ENCODE results near the gene COL4A2. TPM values are rescaled to one million over a fixed set of nuclear protein-coding genes. Genes with fewer than 3 reads are reported as not detected.

COL4A2 gene
- total RNA-seq, 4 donors from 2014 or later = 75.1 to 322 (median 115) TPM

DNA sequence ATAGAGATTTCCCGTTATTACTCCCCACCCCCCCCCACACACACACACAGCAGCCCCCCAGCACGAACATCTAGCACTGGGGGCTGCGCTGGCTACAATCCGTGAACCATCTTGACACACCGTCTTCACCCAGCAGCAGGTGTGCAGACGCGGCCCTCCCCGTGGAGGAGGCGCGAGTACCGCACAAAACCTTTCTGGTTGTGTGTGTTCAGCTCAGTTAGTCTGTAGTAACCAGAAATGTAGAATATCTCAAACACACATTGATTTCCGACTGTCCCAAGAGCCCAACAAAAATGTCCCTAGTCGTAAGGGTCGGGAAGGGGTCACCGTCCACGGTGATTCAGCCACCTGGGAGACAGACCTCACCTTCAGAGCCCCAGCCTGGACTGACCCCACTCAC lies 131.7 kb downstream of the COL4A2 start:
- TF ChIP-seq POLR2A (IDR thresholded peaks at IDR 0.05) (no peak), EP300 (IDR thresholded peaks at IDR 0.05; ENCODE audit: low read depth) (no peak), CTCF (IDR thresholded peaks at IDR 0.05) (no peak), POLR2AphosphoS5 (IDR thresholded peaks at IDR 0.05) (no peak)
- no peak for DNase-seq
- no peak overlapping the region for H3K27ac ChIP-seq
- peaks cover 3 to 15% (median 9%) of the 10 kb centered on the region in 4 donors for H3K4me1 ChIP-seq
- H3K9me3 ChIP-seq = no peaks in the 10 kb centered on the region
- no peaks in the 10 kb centered on the region for H3K27me3 ChIP-seq
- H3K4me3 ChIP-seq = no peak overlapping the region
- intact Hi-C loops (cut with DNase I; ENCODE audit: low total_unique reads) = no loop called here
- WGBS, 2 donors (ENCODE audit: low coverage in 1 of 2) = 92% methylated on average over 16 of the region's 16 CpGs; no CpG with 5 or more reads in 1 of the 2 donors
- H3K36me3 ChIP-seq = no peaks in the 10 kb centered on the region
- in situ Hi-C loops (cut with MboI; ENCODE audit: low pct_ligation_motif_present in 1 of 4, low pct_unique_long_range_greater_than_20kb in 1 of 4, low sequenced_read_pairs in 3 of 4) = no loop called here

DNA sequence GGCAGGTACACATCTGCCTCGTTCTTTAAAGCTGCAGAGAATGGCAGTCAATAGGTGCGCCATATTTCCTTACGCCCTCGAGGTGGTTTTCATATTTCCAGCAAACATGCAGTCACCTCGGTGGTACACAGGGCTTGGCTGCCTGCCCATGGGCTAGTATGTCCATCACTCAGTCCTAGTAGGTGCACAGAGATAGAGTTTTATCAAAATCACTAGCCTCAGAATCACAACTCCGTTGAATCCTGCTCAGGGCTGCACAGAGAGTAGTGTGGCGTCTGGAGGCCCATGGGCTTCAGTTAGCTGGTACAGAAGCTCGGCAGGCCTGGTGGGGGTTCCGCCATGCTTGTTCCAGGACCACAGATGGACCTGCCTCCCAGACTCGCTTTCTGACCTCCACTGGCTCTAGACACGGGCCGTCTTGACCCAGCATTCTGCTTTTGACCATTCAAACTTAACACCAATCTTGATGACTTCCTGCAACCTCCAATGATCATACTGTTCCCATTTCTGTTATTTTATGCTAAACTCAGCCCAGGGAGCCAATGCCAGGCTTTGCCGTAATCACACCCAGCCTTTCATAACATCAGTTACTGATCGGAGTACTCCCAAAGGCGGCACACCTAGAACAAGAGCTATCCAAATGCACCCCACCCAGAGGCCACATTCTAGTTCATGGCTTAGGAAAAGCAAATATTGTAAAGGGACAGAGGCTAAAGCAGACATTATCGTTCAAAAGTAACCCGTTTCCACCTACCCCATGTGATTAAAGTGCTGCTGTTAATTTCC lies 134.1 kb downstream of the COL4A2 start:
- intact Hi-C loops (cut with DNase I; ENCODE audit: low total_unique reads) (no loop called here), in situ Hi-C loops (cut with MboI; ENCODE audit: low pct_ligation_motif_present in 1 of 4, low pct_unique_long_range_greater_than_20kb in 1 of 4, low sequenced_read_pairs in 3 of 4) (no loop called here)
- peaks cover 5 to 15% (median 9%) of the 10 kb centered on the region in 4 donors for H3K4me1 ChIP-seq
- no peaks in the 10 kb centered on the region for H3K27me3 ChIP-seq
- peak overlapping the region; percentile 45 to 59 (median 54) for H3K27ac ChIP-seq
- no peaks in the 10 kb centered on the region for H3K36me3 ChIP-seq
- H3K9me3 ChIP-seq = no peaks in the 10 kb centered on the region
- 53 to 76% methylated on average over 3 to 17 of the region's 17 CpGs for WGBS, 2 donors (ENCODE audit: low coverage in 1 of 2)
- no peak overlapping the region for H3K4me3 ChIP-seq
- DNase-seq = peak; percentile 54
- TF ChIP-seq EP300 (IDR thresholded peaks at IDR 0.05; ENCODE audit: low read depth) (no peak), POLR2AphosphoS5 (IDR thresholded peaks at IDR 0.05) (no peak), CTCF (IDR thresholded peaks at IDR 0.05) (no peak), POLR2A (IDR thresholded peaks at IDR 0.05) (no peak)

- Histone ChIP-seq H3K27me3 (no peaks in the 10 kb centered on the region), H3K4me3 (no peak overlapping the region), H3K27ac (peak overlapping the region; percentile 21 to 77 (median 72)), H3K9me3 (no peaks in the 10 kb centered on the region), H3K36me3 (peaks cover 0 to 5% (median 0%) of the 10 kb centered on the region in 4 donors), H3K4me1 (peaks cover 5 to 15% (median 9%) of the 10 kb centered on the region in 4 donors)
- intact Hi-C loops (cut with DNase I; ENCODE audit: low total_unique reads) (no loop called here), in situ Hi-C loops (cut with MboI; ENCODE audit: low pct_ligation_motif_present in 1 of 4, low pct_unique_long_range_greater_than_20kb in 1 of 4, low sequenced_read_pairs in 3 of 4) (no loop called here)
- no peak for DNase-seq
- TF ChIP-seq POLR2AphosphoS5 (IDR thresholded peaks at IDR 0.05) (no peak), CTCF (IDR thresholded peaks at IDR 0.05) (no peak), EP300 (IDR thresholded peaks at IDR 0.05; ENCODE audit: low read depth) (no peak), POLR2A (IDR thresholded peaks at IDR 0.05) (no peak)
- WGBS, 2 donors (ENCODE audit: low coverage in 1 of 2) = 57 to 64% methylated on average over 8 to 10 of the region's 10 CpGs
Measured at GRCh38 chr13:110442930-110443621, 136.0 kb downstream of the COL4A2 start.

- Histone ChIP-seq H3K9me3 (no peaks in the 10 kb centered on the region), H3K27me3 (no peaks in the 10 kb centered on the region), H3K36me3 (peaks cover 0 to 5% (median 0%) of the 10 kb centered on the region in 4 donors), H3K4me1 (peaks cover 5 to 15% (median 9%) of the 10 kb centered on the region in 4 donors), H3K4me3 (no peak overlapping the region), H3K27ac (peak overlapping the region; percentile 52 to 77 (median 72))
- intact Hi-C loops (cut with DNase I; ENCODE audit: low total_unique reads) (no loop called here), in situ Hi-C loops (cut with MboI; ENCODE audit: low pct_ligation_motif_present in 1 of 4, low pct_unique_long_range_greater_than_20kb in 1 of 4, low sequenced_read_pairs in 3 of 4) (no loop called here)
- DNase-seq = no peak
- TF ChIP-seq CTCF (IDR thresholded peaks at IDR 0.05) (no peak), EP300 (IDR thresholded peaks at IDR 0.05; ENCODE audit: low read depth) (no peak), POLR2AphosphoS5 (IDR thresholded peaks at IDR 0.05) (no peak), POLR2A (IDR thresholded peaks at IDR 0.05) (no peak)
- WGBS, 2 donors (ENCODE audit: low coverage in 1 of 2) = 69% methylated on average over 12 of the region's 12 CpGs; no CpG with 5 or more reads in 1 of the 2 donors
Measured at GRCh38 chr13:110443622-110444225, 136.6 kb downstream of the COL4A2 start.

Data from transverse colon (tissue), 4 donors.